ENCODE results near the gene CDC34.

Gene CDC34

GRCh38 chr19:588741-589692 lies 57.5 kb downstream of the CDC34 start:
- DNase-seq (ENCODE audit: low spot score), result no peak

- DNase-seq (ENCODE audit: low spot score), result no peak
Observed at GRCh38 chr19:589693-590395, 58.3 kb downstream of the CDC34 start, which contains the start of gene HCN2. Gene HCN2 (plus strand): TSS chr19:589881. CDS start chr19:589946, 65 bp downstream.

- no peak for DNase-seq (ENCODE audit: low spot score)
Observed at GRCh38 chr19:590396-590745, 58.8 kb downstream of the CDC34 start.

- DNase-seq (ENCODE audit: low spot score), result no peak
Observed at GRCh38 chr19:590750-591098, 59.2 kb downstream of the CDC34 start.

GRCh38 chr19:591099-591958 lies 59.8 kb downstream of the CDC34 start:
- no peak for DNase-seq (ENCODE audit: low spot score)

Data from globus pallidus (tissue), 1 donor.